Vagina (tissue), 2 donors: ENCODE data around the gene CPSF4L.

Source experiments
- POLR2AphosphoS5 ChIP-seq, 2 donors: sonication (generic); formaldehyde crosslinking; IDR thresholded peaks; one replicate each; pipeline ENCODE4 v1.9.0; 2017; ENCODE audit warnings: antibody characterized with exemption in 2 of 2, mild to moderate bottlenecking in 2 of 2, low read depth in 1 of 2; ENCODE audit not compliant: insufficient read depth in 1 of 2
- TF ChIP-seq, protein P1 (sequence below), 3 experiments: fragments of 450-650 bp in 2 of 3; fragments of 200-600 bp in 1 of 3; sonication (generic) in 1 of 3; IDR thresholded peaks; one replicate each; pipeline ENCODE4 v1.5.1; 2017 to 2019; ENCODE audit warnings: antibody characterized with exemption in 3 of 3, mild to moderate bottlenecking in 2 of 3, moderate library complexity in 2 of 3

DNA sequence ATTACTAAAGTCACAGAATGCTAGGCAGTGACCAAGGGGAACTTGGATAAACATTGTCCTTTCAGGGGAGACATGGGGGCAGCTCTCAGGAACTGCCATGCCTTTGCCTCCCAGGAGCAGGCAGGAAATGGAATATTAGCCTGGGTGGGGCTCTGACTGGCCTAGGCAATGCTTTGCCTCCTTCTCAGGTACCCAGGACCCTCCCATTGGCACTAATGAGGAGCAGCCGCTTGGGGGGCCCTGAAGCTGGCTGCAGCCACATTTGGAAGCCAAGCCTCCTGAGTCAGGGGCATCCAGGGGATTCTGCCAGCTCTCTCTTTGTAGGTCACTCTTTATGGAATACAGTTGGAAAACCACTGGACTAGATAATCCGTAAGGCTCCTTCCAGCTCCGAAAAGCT, 5.5 kb downstream of the CPSF4L start:
- TF ChIP-seq, protein P1, sequence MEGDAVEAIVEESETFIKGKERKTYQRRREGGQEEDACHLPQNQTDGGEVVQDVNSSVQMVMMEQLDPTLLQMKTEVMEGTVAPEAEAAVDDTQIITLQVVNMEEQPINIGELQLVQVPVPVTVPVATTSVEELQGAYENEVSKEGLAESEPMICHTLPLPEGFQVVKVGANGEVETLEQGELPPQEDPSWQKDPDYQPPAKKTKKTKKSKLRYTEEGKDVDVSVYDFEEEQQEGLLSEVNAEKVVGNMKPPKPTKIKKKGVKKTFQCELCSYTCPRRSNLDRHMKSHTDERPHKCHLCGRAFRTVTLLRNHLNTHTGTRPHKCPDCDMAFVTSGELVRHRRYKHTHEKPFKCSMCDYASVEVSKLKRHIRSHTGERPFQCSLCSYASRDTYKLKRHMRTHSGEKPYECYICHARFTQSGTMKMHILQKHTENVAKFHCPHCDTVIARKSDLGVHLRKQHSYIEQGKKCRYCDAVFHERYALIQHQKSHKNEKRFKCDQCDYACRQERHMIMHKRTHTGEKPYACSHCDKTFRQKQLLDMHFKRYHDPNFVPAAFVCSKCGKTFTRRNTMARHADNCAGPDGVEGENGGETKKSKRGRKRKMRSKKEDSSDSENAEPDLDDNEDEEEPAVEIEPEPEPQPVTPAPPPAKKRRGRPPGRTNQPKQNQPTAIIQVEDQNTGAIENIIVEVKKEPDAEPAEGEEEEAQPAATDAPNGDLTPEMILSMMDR (IDR thresholded peaks at IDR 0.05): no peak
- TF ChIP-seq POLR2AphosphoS5 (IDR thresholded peaks at IDR 0.05; ENCODE audit: insufficient read depth in 1 of 2, low read depth in 1 of 2): no peak
